SK-N-SH (cell line): ENCODE data around the gene MAOA. TPM values are rescaled to one million over a fixed set of nuclear protein-coding genes. Genes with fewer than 3 reads are reported as not detected.
"Not testable (repeated sequence)": the region's sequence is repeated elsewhere in the genome, so short reads cannot be mapped to it uniquely, and the experiment has no call there.

Source experiments
- CTCF ChIA-PET: fragments of 300-600, 350-600 bp; formaldehyde crosslinking; extraction: SDS; loops from one replicate; lab custom pipeline; 2021; lab: Yijun Ruan, JAX
- POLR2A ChIA-PET: fragments of 350-600 bp; sonication (Branson Sonifier 250); formaldehyde crosslinking; extraction: SDS; loops from one replicate; lab custom pipeline; 2020; ENCODE audit warnings: antibody characterized with exemption, inconsistent platforms; lab: Yijun Ruan, JAX
- DNase-seq: peaks from one replicate; pipeline ENCODE4 v3.0.0; 2012
- H2AFZ ChIP-seq: fragments of 200-600 bp; sonication (generic); 2 replicates; pipeline ENCODE4 v1.8.1; 2016; ENCODE audit warnings: antibody characterized with exemption, mild to moderate bottlenecking, low read depth
- H3F3A ChIP-seq: fragments of 200-600 bp; sonication (generic); replicated peaks from 2 replicates; pipeline ENCODE3; 2016; ENCODE audit warnings: antibody characterized with exemption, mild to moderate bottlenecking; ENCODE audit not compliant: insufficient read depth
- H3K27ac ChIP-seq, 2 experiments: fragments of 200-500 bp in 1 of 2; fragments of 200-600 bp in 1 of 2; sonication (Bioruptor generic) in 1 of 2; sonication (generic), shearing (Covaris generic) in 1 of 2; 2 replicates each; pipeline versions ENCODE4 v1.5.1 to v1.6.1; 2014 to 2016; ENCODE audit warnings: low read depth in 2 of 2, inconsistent platforms in 1 of 2, low read length in 1 of 2, mild to moderate bottlenecking in 1 of 2, mixed read lengths in 1 of 2
- H3K27me3 ChIP-seq: fragments of 200-600 bp; sonication (generic), shearing (Covaris generic); 2 replicates; pipeline ENCODE4 v1.6.1; 2016; ENCODE audit warnings: mixed run types; ENCODE audit not compliant: insufficient read depth
- H3K36me3 ChIP-seq, 2 experiments: fragments of 200-500 bp in 1 of 2; fragments of 200-600 bp in 1 of 2; sonication (Bioruptor generic) in 1 of 2; sonication (generic) in 1 of 2; replicated peaks in 1 of 2; 2 replicates each; pipeline versions ENCODE3 to v1.5.1; 2014 to 2016; ENCODE audit warnings: low read length in 1 of 2, mild to moderate bottlenecking in 1 of 2; ENCODE audit not compliant: insufficient read depth in 2 of 2, control insufficient read depth in 1 of 2
- H3K4me1 ChIP-seq, 2 experiments: fragments of 200-500 bp in 1 of 2; fragments of 200-600 bp in 1 of 2; sonication (Bioruptor generic) in 1 of 2; sonication (generic), shearing (Covaris generic) in 1 of 2; 2 replicates each; pipeline versions ENCODE4 v1.5.1 to v1.6.1; 2014 to 2016; ENCODE audit warnings: low read depth in 1 of 2, low read length in 1 of 2, mixed run types in 1 of 2; ENCODE audit not compliant: insufficient read depth in 2 of 2, control insufficient read depth in 1 of 2
- H3K4me2 ChIP-seq: fragments of 200-600 bp; sonication (generic), shearing (Covaris generic); 2 replicates; pipeline ENCODE4 v1.6.1; 2017; ENCODE audit warnings: mixed run types
- H3K4me3 ChIP-seq, 2 experiments: fragments of 200-500 bp in 1 of 2; fragments of 200-600 bp in 1 of 2; sonication (Bioruptor generic) in 1 of 2; sonication (generic), shearing (Covaris generic) in 1 of 2; 2 replicates each; pipeline versions ENCODE4 v1.5.1 to v1.8.1; 2014 to 2016; ENCODE audit warnings: low read depth in 2 of 2, inconsistent platforms in 1 of 2, low read length in 1 of 2, mild to moderate bottlenecking in 1 of 2, mixed read lengths in 1 of 2, moderate library complexity in 1 of 2
- H3K79me2 ChIP-seq: fragments of 200-600 bp; sonication (generic); 2 replicates; pipeline ENCODE4 v1.8.1; 2017; ENCODE audit warnings: mild to moderate bottlenecking; ENCODE audit not compliant: insufficient read depth
- H3K9ac ChIP-seq: fragments of 200-600 bp; sonication (generic); 2 replicates; pipeline ENCODE4 v1.6.1; 2017; ENCODE audit warnings: mixed run types
- H3K9me2 ChIP-seq: fragments of 200-600 bp; sonication (generic); 2 replicates; pipeline ENCODE4 v1.6.1; 2017; ENCODE audit warnings: mixed run types
- H3K9me3 ChIP-seq: fragments of 200-600 bp; sonication (generic); 2 replicates; pipeline ENCODE4 v1.6.1; 2017; ENCODE audit warnings: mixed run types, mild to moderate bottlenecking, moderate library complexity
- H4K20me1 ChIP-seq: fragments of 200-600 bp; sonication (generic); 2 replicates; pipeline ENCODE4 v1.6.1; 2017; ENCODE audit warnings: mild to moderate bottlenecking, mixed run types; ENCODE audit not compliant: insufficient read depth
- CHD2 ChIP-seq: fragments of 150-350 bp; IDR thresholded peaks from 2 replicates; pipeline ENCODE4 v1.6.1; 2018; ENCODE audit warnings: low read length; ENCODE audit not compliant: partially characterized antibody
- ELF1 ChIP-seq: IDR thresholded peaks from 2 replicates; pipeline ENCODE4 v1.4.0; 2012
- EP300 ChIP-seq, 2 experiments: IDR thresholded peaks; 2 replicates each; pipeline versions ENCODE4 v1.4.0 to v1.6.1; 2012; ENCODE audit warnings: borderline replicate concordance in 1 of 2, low read depth in 1 of 2, low read length in 1 of 2
- FOXJ3 ChIP-seq: sonication (generic); formaldehyde crosslinking; IDR thresholded peaks from 2 replicates; pipeline ENCODE4 v1.5.1; 2020; ENCODE audit warnings: mild to moderate bottlenecking, missing genetic modification reagents
- GABPA ChIP-seq: IDR thresholded peaks from 2 replicates; pipeline ENCODE4 v1.4.0; 2012; ENCODE audit warnings: low read depth, mild to moderate bottlenecking
- IRF3 ChIP-seq: fragments of 150-350 bp; IDR thresholded peaks from 2 replicates; pipeline ENCODE4 v1.6.1; 2016; ENCODE audit warnings: mild to moderate bottlenecking, low read depth, low read length
- MAX ChIP-seq: IDR thresholded peaks from 2 replicates; pipeline ENCODE4 v1.4.0; 2012; ENCODE audit warnings: low read depth
- MEF2A ChIP-seq: IDR thresholded peaks from 2 replicates; pipeline ENCODE4 v1.4.0; 2012; ENCODE audit warnings: low read depth, borderline replicate concordance
- NFIC ChIP-seq: IDR thresholded peaks from 2 replicates; pipeline ENCODE4 v1.4.0; 2012; ENCODE audit warnings: borderline replicate concordance
- NRF1 ChIP-seq: IDR thresholded peaks from 2 replicates; pipeline ENCODE4 v1.6.1; 2012; ENCODE audit warnings: low read depth, mild to moderate bottlenecking, low read length
- PBX3 ChIP-seq: IDR thresholded peaks from 2 replicates; pipeline ENCODE4; 2012
- RFX5 ChIP-seq: IDR thresholded peaks from 2 replicates; pipeline ENCODE4 v1.6.1; 2012; ENCODE audit warnings: mild to moderate bottlenecking, improper control_type of control experiment, low read length
- SMC3 ChIP-seq: IDR thresholded peaks from 2 replicates; pipeline ENCODE4 v1.6.1; 2012; ENCODE audit warnings: low read depth, low read length, improper control_type of control experiment
- USF1 ChIP-seq: IDR thresholded peaks from 2 replicates; pipeline ENCODE4 v1.4.0; 2012; ENCODE audit warnings: low read depth, borderline replicate concordance
- USF2 ChIP-seq: fragments of 150-350 bp; IDR thresholded peaks from 2 replicates; pipeline ENCODE4 v1.6.1; 2017; ENCODE audit warnings: antibody characterized with exemption, low read length, low read depth, borderline replicate concordance
- ZBTB33 ChIP-seq: IDR thresholded peaks from 2 replicates; pipeline ENCODE4 v1.4.0; 2012; ENCODE audit warnings: low read depth, borderline replicate concordance
- WGBS: methylation state at CpG from one replicate; pipeline ENCODE4 v1.1.6; 2017; ENCODE audit warnings: low lambda C conversion rate; 5-methylcytosine and 5-hydroxymethylcytosine counted together
- polyA plus RNA-seq, 3 experiments: library from polyadenylated mRNA; depleted of rRNA; stranded (reverse); fragments of >200 nt; gene quantifications; 2 replicates each; pipeline ENCODE4 v1.2.3, GENCODE V29; 2012

Gene MAOA
- polyA plus RNA-seq, 1 of the 3 experiments (the other 2 are of a cell fraction), result 0.31 TPM

GRCh38 chrX:43727254-43727653 lies 71.2 kb downstream of the MAOA start:
- H4K20me1 ChIP-seq, CTCF ChIA-PET, H3K36me3 ChIP-seq, H3K9me2 ChIP-seq, H2AFZ ChIP-seq, H3F3A ChIP-seq, H3K79me2 ChIP-seq, H3K9me3 ChIP-seq, H3K4me2 ChIP-seq, POLR2A ChIA-PET, H3K9ac ChIP-seq, DNase-seq, H3K27me3 ChIP-seq, H3K27ac ChIP-seq, H3K4me1 ChIP-seq, H3K4me3 ChIP-seq: not testable (repeated sequence)
- WGBS, result 29% methylated on average over 5 of the region's 6 CpGs

- Histone ChIP-seq H2AFZ (no peak overlapping the region), H3F3A (no peaks in the 10 kb centered on the region), H4K20me1 (no peaks in the 10 kb centered on the region), H3K4me3 (no peak overlapping the region), H3K9me2 (no peaks in the 10 kb centered on the region), H3K27me3 (no peaks in the 10 kb centered on the region; the same call in 1 of the 2 replicates), H3K9ac (no peak overlapping the region), H3K79me2 (no peaks in the 10 kb centered on the region), H3K4me1 (no peaks in the 10 kb centered on the region), H3K36me3 (no peaks in the 10 kb centered on the region), H3K9me3 (no peaks in the 10 kb centered on the region), H3K4me2 (no peak overlapping the region), H3K27ac (no peak overlapping the region)
- no peak for TF ChIP-seq ZBTB33
- TF ChIP-seq USF2, result no peak
- TF ChIP-seq NFIC, result no peak
- no peak for TF ChIP-seq RFX5
- no peak for TF ChIP-seq MAX
- TF ChIP-seq ELF1, result no peak
- TF ChIP-seq MEF2A, result no peak
- TF ChIP-seq SMC3, result no peak
- TF ChIP-seq USF1, result no peak
- no peak for TF ChIP-seq GABPA
- no peak for TF ChIP-seq EP300 (IDR thresholded peaks at IDR 0.05; ENCODE audit: borderline replicate concordance in 1 of 2, low read depth in 1 of 2, low read length in 1 of 2)
- no peak for TF ChIP-seq CHD2
- TF ChIP-seq FOXJ3, result no peak
- no peak for TF ChIP-seq IRF3
- no peak for TF ChIP-seq PBX3
- no peak for TF ChIP-seq NRF1
- CTCF ChIA-PET, result no interaction called here
- DNase-seq, result no peak
- POLR2A ChIA-PET, result no interaction called here
- WGBS, result 28% methylated on average over 5 of the region's 5 CpGs
Observed at GRCh38 chrX:43728002-43728401, 71.9 kb downstream of the MAOA start.
